HEK293T (cell line): ENCODE data around the gene SCTR.

Experiments used
- CTCF ChIA-PET: fragments of 350-600 bp; formaldehyde crosslinking; extraction: SDS; loops from one replicate; lab custom pipeline; 2021; ENCODE audit warnings: antibody characterized with exemption, inconsistent platforms; lab: Yijun Ruan, JAX
- POLR2A ChIA-PET: fragments of 350-600 bp; formaldehyde crosslinking; extraction: SDS; loops from one replicate; lab custom pipeline; 2020; ENCODE audit warnings: antibody characterized with exemption, inconsistent platforms; lab: Yijun Ruan, JAX
- DNase-seq: peaks from one replicate; pipeline ENCODE4 v3.0.0; 2012; ENCODE audit warnings: mixed read lengths; ENCODE audit errors: extremely low spot score
- ARNT ChIP-seq: fragments of 450-650 bp; IDR thresholded peaks from 2 replicates; pipeline ENCODE4 v1.6.1; 2017; ENCODE audit warnings: mild to moderate bottlenecking
- BHLHE40 ChIP-seq: fragments of 450-650 bp; IDR thresholded peaks from 2 replicates; pipeline ENCODE4 v1.6.1; 2016; ENCODE audit warnings: mild to moderate bottlenecking, moderate library complexity, borderline replicate concordance
- CTBP1 ChIP-seq: fragments of 450-650 bp; IDR thresholded peaks from 2 replicates; pipeline ENCODE4 v1.6.1; 2016; ENCODE audit warnings: borderline replicate concordance
- ELF4 ChIP-seq: fragments of 450-650 bp; IDR thresholded peaks from 2 replicates; pipeline ENCODE4 v1.6.1; 2017; ENCODE audit warnings: antibody characterized with exemption
- FOXA1 ChIP-seq: fragments of 450-650 bp; IDR thresholded peaks from 2 replicates; pipeline ENCODE4 v1.6.1; 2016; ENCODE audit warnings: mild to moderate bottlenecking
- FOXK2 ChIP-seq: fragments of 450-650 bp; IDR thresholded peaks from 2 replicates; pipeline ENCODE4 v1.6.1; 2016; ENCODE audit warnings: mild to moderate bottlenecking
- FOXM1 ChIP-seq: fragments of 450-650 bp; IDR thresholded peaks from 2 replicates; pipeline ENCODE4 v1.6.1; 2017; ENCODE audit warnings: mild to moderate bottlenecking, borderline replicate concordance
- HDGF ChIP-seq: fragments of 450-650 bp; IDR thresholded peaks from 2 replicates; pipeline ENCODE4 v1.6.1; 2017; ENCODE audit warnings: antibody characterized with exemption, borderline replicate concordance
- L3MBTL2 ChIP-seq: fragments of 450-650 bp; conservative IDR thresholded peaks from 2 replicates; pipeline ENCODE4 v1.6.1; 2016; ENCODE audit warnings: mild to moderate bottlenecking
- LEF1 ChIP-seq: fragments of 450-650 bp; IDR thresholded peaks from 2 replicates; pipeline ENCODE4 v1.6.1; 2017; ENCODE audit warnings: mild to moderate bottlenecking, borderline replicate concordance
- NFRKB ChIP-seq: fragments of 450-650 bp; IDR thresholded peaks from 2 replicates; pipeline ENCODE4 v1.6.1; 2016; ENCODE audit warnings: mild to moderate bottlenecking, moderate library complexity
- PKNOX1 ChIP-seq: fragments of 450-650 bp; IDR thresholded peaks from 2 replicates; pipeline ENCODE4 v1.6.1; 2016
- SP1 ChIP-seq: fragments of 450-650 bp; IDR thresholded peaks from 2 replicates; pipeline ENCODE4 v1.6.1; 2017
- SUZ12 ChIP-seq: fragments of 450-650 bp; IDR thresholded peaks from 2 replicates; pipeline ENCODE4 v1.6.1; 2016; ENCODE audit warnings: mild to moderate bottlenecking
- TARDBP ChIP-seq: fragments of 450-650 bp; IDR thresholded peaks from 2 replicates; pipeline ENCODE4 v1.6.1; 2016
- ZNF384 ChIP-seq: fragments of 450-650 bp; IDR thresholded peaks from 2 replicates; pipeline ENCODE4 v1.6.1; 2016

SCTR gene

GRCh38 chr2:119511989-119512388, 12.3 kb downstream of the SCTR start:
- ChIA-PET CTCF (no interaction called here), POLR2A (no interaction called here)
- DNase-seq, result no peak
- no peak for TF ChIP-seq L3MBTL2
- no peak for TF ChIP-seq FOXA1
- TF ChIP-seq SUZ12, result no peak
- no peak for TF ChIP-seq LEF1
- no peak for TF ChIP-seq PKNOX1
- TF ChIP-seq ARNT, result no peak
- no peak for TF ChIP-seq ELF4
- no peak for TF ChIP-seq SP1
- no peak for TF ChIP-seq ZNF384
- TF ChIP-seq HDGF, result no peak
- TF ChIP-seq FOXM1, result no peak
- no peak for TF ChIP-seq BHLHE40

DNA sequence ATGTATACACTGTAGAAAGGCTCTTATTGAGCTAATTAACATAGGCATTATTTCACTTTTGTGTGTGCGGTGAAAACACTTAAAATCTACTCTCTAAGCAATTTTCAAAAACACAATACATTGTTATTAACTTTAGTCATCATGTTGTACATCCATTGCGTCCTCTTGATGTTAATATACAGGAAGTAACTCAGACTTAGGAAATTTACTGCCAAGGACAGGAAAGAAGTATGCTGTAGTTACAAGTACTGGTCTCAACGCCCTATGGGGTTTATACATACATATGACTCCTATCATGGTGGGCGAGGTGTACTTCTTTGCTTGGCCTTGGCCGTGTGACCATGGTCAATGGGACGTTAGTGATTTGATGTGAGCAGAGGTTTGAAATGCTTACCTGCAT, 15.5 kb downstream of the SCTR start:
- TF ChIP-seq SUZ12 (no peak), ARNT (no peak), FOXK2 (no peak), PKNOX1 (no peak), L3MBTL2 (no peak), LEF1 (no peak), FOXA1 (no peak), SP1 (no peak), FOXM1 (no peak), ZNF384 (no peak), BHLHE40 (no peak), ELF4 (no peak), NFRKB (no peak), TARDBP (no peak), HDGF (no peak), CTBP1 (no peak)
- CTCF ChIA-PET, result no interaction called here
- POLR2A ChIA-PET, result no interaction called here
- DNase-seq, result no peak

DNA sequence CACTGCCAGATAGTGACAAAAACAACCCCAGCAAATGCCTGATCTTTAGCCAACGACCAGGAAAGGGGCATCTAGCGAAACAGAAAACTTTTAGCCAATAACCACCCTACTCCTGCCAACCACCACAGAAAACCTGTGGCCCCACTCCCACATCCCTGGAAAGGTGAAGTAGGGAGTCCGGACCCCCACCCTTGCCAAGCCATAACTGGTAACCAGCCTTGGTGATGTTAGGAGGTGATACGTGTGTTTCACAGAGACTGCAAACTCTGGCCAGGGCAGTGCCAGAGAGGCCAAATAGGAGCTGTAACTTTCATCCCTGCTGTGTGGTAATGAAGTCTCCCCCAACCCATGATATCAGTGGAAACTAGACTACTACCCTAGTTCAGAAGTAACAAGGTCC, 27.6 kb downstream of the SCTR start:
- no peak for TF ChIP-seq BHLHE40
- no peak for TF ChIP-seq CTBP1
- no peak for TF ChIP-seq FOXM1
- TF ChIP-seq ELF4, result no peak
- TF ChIP-seq HDGF, result no peak
- TF ChIP-seq ARNT, result no peak
- TF ChIP-seq FOXA1, result no peak
- no peak for TF ChIP-seq TARDBP
- no peak for TF ChIP-seq L3MBTL2
- TF ChIP-seq FOXK2, result no peak
- no peak for TF ChIP-seq SUZ12
- no peak for TF ChIP-seq NFRKB
- TF ChIP-seq PKNOX1, result no peak
- TF ChIP-seq ZNF384, result no peak
- no peak for TF ChIP-seq LEF1
- TF ChIP-seq SP1, result no peak
- ChIA-PET POLR2A (no interaction called here), CTCF (interaction anchor here (1.1 kb wide), 1 partner anchor 21 kb away, joined by 3 read pairs; no protein-coding TSS in a partner anchor)
- no peak for DNase-seq

- no peak for TF ChIP-seq CTBP1
- no peak for TF ChIP-seq NFRKB
- TF ChIP-seq BHLHE40, result no peak
- TF ChIP-seq LEF1, result no peak
- no peak for TF ChIP-seq SP1
- no peak for TF ChIP-seq TARDBP
- TF ChIP-seq L3MBTL2, result no peak
- no peak for TF ChIP-seq FOXK2
- no peak for TF ChIP-seq ZNF384
- ChIA-PET POLR2A (interaction anchor here (1.0 kb wide), 1 partner anchor 183 kb away, joined by 3 read pairs; the partner anchor contains the start of gene TMEM177), CTCF (no interaction called here)
- DNase-seq, result no peak
Observed at GRCh38 chr2:119495948-119496347, 28.3 kb downstream of the SCTR start.

DNA sequence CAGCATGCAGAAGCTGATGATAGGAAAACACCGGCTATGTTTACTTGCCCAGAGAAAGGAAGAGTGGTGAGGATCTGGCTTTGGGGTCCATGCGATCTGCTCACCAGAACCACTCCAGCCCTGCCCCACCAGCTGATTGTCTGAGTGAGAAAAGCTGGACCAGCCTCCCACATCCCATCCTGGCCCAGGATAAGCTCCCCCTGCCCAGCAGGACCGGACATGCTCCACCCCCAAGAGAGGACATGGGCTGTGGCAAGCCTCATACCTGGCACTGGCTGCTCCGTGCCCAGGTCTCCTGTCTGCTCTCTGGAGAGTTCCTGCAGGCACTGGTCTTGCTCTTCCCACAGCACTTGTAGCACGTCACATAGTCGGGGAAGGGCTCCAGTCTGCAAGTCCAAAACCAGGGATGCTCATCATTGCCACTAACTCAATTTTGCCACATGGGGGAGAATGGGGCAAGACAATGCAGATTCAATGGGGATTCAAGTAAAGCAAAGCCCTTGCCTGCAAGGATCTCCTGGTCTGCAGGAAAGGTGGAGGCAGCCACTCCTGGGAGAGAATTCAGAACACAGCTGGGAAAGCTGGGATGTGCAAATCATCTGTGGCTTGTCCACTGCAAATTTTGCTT, 30.0 kb downstream of the SCTR start:
- DNase-seq, result peak; percentile 4
- POLR2A ChIA-PET, result no interaction called here
- CTCF ChIA-PET, result no interaction called here
- TF ChIP-seq FOXA1 (no peak), ELF4 (no peak), LEF1 (no peak), NFRKB (no peak), HDGF (no peak)
